SKM-1 treated with dmso at 0.1 percent for 144 hours (cell line): ENCODE results near the gene RPIA.
"Not testable (repeated sequence)": the region's sequence is repeated elsewhere in the genome, so short reads cannot be mapped to it uniquely, and the experiment has no call there.

Source experiments
- DNase-seq: peaks from one replicate; lab custom pipeline; 2025; ENCODE audit not compliant: unreplicated experiment; lab: John Stamatoyannopoulos, UW

Gene RPIA

DNA sequence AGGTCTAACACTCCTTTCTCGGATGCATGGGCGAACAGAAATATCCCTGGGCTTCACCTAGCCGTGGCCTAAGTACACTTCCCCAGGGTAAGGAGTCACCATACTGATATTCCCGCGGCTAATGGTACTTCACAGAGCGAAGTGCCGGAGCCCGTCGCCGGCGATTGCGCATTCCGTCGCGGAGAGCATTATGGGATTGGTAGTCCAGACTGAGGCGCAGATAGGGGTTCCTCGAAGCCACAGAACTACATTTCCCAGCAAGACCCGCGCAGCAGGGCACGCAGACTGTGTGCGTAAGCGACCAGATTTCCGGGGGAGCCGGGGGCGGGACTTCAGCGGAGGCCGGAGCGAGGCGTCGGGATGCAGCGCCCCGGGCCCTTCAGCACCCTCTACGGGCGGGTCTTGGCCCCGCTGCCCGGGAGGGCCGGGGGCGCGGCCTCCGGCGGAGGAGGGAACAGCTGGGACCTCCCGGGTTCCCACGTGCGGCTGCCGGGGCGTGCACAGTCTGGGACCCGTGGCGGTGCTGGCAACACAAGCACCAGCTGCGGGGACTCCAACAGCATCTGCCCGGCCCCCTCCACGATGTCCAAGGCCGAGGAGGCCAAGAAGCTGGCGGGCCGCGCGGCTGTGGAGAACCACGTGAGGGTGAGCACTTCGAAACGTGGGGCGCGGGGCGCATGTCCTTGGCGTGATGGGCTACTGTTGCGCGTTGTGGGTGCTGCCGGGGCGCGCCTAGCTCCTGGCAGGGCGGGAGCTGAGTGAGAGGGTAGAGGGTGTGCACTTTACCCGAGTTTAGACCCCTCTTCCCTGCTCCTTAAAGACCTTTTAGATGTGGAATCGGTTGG is at the start of gene RPIA:
TSS of gene RPIA (plus strand) at position 335 of the 845 bp plus-strand sequence. CDS start at position 361, 26 bp downstream.
- DNase-seq: peak; percentile 100

DNA sequence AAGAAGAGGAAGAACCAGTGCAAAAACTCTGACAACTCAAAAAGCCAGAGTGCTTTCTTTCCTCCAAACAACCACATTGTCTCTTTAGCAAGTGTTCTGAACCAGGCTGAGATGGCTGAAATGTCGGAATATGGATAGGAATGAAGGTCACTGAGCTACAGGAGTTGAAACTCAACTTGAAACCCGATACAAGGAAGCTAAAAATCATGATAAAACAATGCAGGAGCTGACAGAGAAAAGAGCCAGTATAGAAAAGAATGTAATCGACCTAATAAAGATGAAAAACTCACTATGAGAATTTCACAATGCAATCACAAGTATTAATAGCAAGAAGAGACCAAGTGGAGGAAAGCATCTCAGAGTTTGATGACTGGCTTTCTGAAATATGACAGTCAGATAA is 49.2 kb upstream of the RPIA start:
- no peak for DNase-seq

DNA sequence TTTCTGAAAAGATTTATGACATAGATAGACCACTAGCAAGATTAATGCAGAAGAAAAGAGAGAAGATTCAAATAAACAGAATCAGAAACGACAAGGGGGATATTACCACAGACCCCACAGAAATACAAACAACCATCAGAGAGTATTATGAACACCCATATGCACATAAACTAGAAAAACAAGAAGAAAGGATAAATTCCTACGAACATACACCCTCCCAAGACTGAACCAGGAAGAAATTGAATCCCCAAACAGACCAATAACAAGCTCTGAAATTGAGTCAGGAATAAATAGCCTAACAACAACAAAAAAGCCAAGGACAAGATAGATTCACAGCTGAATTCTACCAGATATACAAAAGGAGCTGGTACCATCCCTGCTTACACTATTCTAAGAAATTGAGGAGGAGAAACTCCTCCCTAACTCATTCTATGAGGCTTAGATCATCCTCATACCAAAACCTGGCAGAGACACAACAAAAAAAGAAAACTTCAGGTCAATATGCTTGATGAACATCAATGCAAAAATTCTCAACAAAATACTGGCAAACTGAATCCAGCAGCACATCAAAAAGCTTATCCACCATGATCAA is 46.1 kb upstream of the RPIA start:
- not testable (repeated sequence) for DNase-seq

DNA sequence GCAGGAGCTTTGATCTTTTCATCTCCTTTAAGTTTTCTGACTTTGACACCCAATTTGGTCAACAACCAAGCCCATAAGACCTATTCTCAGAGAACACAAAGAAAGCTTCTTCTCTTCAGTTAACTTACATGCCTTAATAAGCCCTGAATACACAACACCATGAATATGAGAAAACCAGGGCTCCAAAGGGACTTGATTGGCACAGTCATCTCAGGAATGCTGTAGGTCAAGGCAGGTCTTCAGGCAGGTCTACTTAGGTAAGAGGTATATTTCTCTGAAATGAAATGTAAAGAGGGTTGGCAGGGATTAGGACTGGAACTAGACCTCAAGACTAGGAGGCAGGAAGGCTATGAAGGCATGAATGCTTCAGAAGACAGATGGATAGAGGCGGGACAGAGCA is 39.8 kb upstream of the RPIA start:
- no peak for DNase-seq

DNA sequence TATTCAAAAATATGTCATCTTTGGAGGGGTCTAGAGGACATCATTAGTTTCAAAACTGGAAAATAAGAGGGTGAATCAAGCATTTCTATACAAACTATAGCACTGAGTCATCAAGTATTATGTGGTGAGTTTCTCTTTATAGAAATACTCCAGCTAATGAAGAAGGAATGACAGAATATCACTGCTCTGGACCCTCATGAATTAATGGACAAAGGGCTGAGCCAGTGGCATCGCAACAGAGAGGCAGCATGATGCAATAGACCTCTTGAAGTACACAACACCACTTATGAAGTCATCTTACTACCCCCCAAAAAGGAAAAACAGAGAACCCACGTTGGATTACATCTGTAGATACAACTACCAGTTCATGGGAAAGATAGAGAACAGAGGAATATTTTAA is 36.8 kb upstream of the RPIA start:
- DNase-seq: no peak

DNA sequence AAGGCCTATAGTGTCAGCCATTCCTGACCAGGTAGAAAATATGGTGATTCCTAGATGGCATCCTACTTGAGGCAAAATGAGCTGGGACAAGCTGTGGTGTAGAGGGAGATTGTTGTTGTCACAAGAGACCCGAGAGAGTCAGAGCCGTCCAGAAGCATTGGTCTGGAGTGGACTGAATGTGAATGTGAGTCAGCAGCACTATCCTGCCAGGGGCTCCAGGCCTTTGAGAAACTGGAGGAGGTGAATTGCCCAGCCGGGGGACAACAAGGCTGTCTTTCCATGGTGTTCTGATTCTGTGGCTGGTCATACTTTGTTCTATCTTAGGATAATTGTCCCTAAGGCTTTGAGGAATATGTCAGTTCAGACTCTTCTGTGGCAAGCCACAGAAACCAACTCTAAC is 34.8 kb upstream of the RPIA start:
- DNase-seq: no peak

DNA sequence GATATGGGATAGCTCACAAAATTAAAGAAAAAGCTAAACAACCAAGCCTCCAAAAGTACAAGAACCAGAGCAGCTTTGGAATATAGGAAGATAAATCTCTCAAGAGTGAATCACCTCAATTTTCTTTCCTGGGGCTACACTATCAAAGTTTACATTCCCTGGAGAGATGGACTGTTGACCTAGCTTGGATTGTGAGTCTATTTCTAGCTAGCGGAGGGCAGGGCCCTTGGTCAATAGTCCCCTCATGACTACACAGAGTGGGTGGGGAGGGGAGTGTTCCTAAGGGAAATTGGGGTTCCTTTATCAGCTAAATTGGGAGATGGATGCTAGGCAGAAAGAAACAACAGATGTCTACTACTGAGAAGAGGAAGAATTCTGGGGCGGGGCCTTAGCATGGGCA is 34.3 kb upstream of the RPIA start:
- DNase-seq: no peak

DNA sequence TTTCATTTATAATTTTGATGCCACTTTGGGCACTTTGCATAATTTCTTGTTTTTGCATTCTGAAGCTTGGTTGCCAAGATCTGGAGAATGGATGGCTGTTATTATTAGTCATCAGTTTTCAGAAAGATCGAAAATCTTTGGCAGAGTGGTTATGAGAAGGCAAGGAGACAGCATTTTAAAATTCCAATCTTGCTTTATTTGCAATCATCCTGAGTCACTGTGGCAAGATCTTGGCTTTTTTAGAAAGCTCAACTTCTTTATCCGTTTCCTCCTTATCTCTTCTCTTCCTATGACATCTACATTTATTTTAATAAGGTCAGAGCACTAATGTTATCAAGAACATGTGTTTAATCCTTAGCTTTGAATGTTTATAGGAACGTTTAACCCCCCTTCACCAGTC is 33.1 kb upstream of the RPIA start:
- DNase-seq: no peak

DNA sequence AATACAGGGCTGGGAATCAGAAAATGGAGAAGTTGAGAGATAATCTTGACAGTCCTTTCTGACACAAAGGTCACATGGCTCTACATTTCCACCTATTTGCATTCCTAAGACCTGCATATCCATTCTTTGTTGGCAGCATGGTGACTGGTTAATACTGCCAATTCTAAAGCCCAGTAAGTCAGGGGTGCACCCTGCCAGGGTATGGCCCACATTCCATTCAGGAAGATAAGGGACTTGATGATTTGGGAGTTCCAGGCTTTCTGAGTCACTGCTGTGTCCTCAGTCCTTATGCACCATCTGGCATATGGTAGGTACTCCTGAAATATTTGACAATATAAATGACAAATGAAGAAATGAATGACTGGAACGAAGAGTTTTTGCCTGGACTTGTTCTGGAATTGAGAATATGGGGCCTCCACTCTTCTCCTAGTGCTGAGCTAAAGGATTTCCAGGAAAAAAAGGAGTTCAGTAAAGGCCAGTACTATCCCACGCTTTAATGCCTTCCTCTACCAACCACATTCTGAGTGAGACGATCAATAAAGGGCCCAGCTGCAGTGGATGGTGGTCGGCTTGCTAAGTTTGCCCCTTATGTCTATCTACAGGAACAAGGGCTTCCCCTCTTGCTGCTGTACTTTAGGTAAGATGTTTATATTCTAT is 32.5 kb upstream of the RPIA start:
- DNase-seq: no peak

DNA sequence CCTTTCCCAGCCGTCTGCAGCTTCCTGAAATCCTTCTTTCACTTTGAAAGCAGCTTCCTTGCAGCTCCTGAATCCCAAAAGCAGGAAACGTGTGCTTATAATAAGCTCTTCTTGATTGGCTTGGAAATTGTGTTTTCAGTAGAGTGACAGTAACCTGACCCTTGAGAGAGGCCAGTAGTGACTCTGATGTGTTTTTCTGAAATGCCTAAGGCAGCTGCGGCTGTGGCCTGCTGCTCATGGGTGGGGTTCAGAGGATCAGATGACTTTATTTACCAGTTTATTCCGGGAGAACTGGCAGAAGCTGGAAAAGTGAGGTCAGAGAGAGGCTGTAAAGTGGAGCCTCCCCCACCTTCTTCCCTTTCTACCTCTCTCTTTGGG is 31.9 kb upstream of the RPIA start:
- no peak for DNase-seq

DNA sequence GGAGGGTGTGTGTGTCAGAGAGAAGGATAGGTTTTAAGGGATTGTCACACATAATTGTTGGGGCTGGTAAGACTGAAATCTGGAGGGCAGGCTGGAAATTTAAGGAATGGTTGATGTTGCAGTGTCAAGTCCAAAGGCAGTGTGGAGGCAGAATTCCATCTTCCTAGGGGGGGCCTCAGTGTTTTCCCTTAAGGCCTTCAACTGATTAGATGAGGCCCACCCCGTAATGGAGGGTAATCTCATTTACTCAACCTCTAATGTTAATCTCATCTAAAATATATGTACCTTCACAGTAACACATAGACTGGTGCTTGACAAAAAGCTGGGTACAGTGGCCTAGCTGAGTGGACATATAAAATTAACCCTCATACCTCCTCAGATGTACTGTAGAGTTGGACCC is 30.9 kb upstream of the RPIA start:
- DNase-seq: no peak

DNA sequence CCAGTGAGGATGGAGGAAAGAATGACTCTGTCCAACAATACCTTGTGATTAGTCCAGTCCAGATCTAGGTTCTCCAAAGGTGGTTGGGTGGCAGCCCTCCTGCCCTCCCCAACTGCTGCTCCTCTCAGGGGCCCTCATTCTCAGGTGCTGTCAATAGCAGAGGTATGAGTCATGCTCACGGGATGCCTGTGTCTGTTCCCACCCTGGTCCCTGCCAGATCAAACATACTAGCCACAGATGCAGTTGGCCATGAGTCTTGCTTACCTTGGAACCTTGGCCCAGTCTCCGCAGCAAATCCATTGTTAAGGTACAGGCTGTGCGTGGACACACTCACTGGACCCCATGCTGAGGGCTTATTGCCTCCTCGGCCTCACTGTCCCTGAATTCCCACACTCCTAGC is 24.9 kb upstream of the RPIA start:
- DNase-seq: no peak

DNA sequence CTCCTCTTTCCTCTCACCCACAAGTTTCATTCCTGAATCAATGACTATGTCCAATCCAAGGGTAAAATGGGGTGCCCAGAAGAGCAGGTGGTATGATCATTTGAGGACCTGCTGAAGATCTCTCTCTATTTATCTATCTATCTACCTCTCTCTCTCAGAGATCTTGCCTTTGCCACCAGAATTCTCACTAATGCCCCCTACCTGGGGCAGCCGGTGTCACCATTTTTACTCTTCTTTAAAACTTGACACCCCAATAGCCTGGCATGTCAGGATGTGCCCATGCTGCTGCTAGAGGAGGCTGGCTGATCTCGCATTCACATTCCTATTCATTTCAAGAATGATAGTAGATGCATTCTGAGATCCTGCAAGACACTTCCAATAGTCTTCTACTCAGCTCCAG is 24.3 kb upstream of the RPIA start:
- no peak for DNase-seq

DNA sequence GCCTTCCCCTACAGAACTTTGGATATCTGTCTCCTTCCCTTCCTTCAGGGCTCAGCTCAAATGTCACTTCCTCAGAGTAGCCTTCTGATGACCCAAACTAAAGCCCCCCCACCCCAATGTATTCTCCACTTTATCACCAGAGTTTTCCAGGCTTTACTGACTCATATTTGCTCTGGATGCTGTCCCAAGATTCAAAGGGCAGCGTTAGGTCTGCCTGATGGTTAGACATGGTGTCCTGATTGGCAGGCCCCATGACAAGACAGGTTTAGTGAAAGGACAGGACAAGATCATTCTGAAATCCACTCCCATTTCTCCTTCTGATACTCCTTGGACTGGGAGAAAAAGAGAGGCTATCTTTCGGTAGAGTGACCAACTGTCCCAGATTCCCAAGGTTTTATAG is 22.6 kb upstream of the RPIA start:
- DNase-seq: no peak

DNA sequence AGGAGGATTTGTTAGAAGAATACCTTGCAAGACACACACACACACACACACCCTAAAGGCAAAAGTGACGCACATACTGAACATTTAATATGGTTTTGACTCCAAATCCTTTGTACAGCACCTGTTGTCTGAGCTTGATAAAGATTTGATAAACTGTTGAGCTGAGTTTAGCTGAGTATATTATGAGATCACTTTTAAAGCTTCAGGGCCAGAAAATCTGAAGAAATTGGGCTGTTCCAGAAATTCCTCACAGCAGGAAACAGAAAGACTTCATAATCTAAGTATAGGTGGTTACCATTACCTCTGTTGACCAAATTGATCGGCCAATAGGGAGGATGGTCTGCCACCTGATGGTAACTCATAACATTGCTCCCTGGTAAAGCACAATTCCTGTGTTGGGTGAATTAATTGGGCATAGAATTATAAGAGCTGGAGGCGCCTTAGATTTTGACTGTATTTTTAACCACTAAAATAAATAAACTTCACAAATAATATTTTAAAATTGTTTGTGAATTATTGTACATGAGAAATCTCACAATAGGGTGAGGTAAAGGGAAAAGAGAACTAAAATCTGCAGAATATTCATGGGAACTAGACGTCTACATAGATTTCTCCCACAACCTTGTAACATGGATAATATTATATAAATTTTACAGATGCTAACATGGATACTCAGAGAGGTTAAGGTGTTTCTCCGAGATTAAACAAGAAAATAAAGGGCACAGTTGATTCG is 21.8 kb upstream of the RPIA start:
- DNase-seq: peak; percentile 13

DNA sequence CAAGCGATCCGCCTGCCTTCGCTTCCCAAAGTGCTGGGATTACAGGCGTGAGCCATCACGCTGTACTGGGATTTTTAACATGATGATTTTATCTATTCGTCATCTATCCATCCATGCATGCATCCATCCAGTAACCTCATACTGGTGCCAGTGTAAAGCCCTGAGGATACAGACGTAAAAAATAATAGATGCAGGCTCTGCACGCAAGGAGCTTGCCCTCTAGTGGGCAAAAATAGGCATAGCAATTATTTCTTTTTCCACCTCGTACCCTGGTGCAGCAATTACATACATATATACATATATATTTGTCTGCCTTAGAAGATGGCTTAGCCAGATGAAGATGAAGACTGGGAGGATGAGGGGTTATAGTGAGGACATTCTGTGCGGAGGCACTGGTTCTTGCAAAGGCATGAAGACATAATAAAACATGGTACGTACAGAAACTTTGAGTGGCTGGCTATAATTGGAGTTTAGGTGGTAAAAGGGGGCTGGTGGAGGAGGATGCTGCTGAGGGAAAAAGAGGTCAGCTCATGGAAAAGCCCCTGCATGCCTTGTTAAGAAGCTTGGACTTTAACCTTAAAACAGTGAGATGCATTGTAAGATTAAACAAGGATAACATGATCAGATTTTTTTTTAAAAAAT is 19.6 kb upstream of the RPIA start:
- DNase-seq: peak; percentile 68

DNA sequence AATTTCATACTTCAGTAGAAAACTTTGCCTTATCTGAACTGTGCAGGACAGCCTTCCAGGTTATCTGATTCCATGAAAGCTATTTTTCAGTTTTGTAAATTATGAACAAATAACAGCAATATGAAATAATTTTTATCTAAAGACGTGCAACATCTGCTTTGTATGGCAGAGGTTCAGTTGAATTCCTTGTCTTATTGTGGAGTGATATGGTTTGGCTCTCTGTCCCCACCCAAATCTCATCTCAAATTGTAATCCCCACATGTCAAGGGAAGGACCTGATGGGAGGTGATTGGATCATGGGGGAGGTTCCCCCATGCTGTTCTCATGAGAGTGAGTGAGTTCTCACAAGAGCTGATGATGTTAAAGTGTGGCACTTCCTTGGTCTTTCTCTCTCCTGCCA is 18.1 kb upstream of the RPIA start:
- DNase-seq: no peak

DNA sequence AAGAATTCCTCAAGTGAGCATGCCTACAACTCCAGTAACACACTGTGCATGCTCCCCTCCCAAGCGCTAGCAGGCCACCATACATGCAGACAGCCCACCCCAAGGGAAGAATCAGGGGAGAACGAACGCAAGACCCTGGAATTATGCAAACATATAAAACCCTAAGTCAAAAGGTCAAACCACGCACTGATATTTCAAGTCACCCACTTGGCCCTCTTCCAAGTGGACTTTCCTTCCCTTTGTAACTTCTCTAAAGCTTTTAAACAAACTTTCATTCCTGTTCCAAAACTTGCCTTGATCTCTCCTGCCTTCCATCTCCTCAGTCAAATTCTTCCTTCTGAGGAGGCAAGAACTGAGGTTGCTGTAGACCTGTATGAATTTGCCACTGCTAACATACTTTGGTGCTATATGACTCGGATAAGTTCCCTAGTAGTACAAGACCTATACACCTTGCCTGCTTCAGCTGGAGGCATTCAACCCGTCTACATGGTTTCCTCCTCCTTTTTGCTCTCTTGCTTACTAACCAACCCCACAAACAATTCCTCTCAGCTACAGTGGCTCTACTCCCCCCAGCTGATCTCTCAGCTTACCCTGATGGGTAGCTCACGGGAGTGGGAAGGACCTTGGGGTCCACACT is 11.1 kb upstream of the RPIA start:
- DNase-seq: peak; percentile 52

DNA sequence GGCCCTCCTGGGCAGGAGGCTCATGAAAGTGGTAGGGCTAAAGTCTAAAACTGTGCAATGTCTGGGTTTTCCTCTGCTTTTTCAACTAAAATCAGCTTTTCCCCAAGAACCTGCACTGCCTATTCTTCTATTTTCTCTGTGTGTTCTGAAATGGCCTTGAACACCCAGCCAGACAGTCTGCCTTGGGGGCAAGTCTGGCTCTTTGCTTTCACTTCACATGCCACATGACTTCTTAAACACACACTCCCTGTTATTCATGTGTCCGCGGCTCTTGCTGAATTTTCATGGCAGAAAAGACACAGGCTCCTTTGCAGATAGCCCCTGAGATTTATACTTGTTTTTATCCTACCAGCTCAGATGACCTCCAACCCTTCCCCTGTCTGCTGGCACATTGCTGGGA is 10.6 kb upstream of the RPIA start:
- no peak for DNase-seq

DNA sequence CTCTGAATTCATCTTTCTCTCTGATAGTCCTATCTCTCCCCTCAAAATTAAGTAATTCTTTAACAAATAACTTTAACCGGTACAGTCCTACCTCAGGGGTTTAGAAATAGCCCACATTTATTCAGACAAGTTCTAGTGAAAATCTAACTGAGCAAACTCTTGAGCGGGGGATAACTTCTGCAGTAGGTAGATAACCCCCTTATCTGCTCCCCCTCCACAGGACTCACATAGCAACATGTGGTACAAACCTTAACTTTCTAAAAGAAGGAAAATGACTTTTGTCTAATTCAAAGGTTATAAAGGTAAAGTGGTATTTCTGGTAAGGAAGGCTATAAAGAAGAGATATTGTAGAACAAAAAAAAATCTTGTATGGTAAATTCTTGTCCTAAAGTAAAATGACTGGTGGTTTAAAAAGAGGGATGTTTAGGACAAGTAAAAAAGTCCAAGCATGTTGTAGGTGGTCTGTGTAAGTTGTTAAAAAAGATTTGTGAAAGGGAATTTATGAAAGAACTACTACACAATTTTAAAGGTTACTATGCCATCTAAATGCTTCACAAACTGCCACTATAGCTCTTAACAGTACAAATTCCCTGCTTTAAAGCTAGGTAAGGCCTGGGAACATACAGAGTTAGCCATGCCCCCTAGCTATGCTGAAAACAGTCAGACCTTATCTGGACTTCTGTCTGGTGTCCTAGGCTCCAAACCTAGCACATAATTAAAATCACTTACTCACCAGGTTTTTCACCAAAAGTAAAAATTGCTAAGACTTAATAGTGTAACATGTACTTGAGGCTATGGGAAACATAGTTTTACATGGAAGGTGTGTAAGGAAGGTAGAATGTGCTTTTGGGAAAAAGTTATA is 8.1 kb upstream of the RPIA start:
- DNase-seq: no peak
